Measurements from ENCODE around the gene VWA5B1.

The VWA5B1 gene

GRCh38 chr1:20368866-20369470 lies 78.3 kb downstream of the VWA5B1 start:
- no peak for DNase-seq

GRCh38 chr1:20370698-20371097 lies 80.0 kb downstream of the VWA5B1 start:
- peak; percentile 23 to 74 for DNase-seq

GRCh38 chr1:20371411-20371810 lies 80.7 kb downstream of the VWA5B1 start:
- no peak for DNase-seq

- no peak for DNase-seq
These were observed 81.2 kb downstream of the VWA5B1 start for GRCh38 chr1:20371883-20372282.

GRCh38 chr1:20372676-20373075 lies 82.0 kb downstream of the VWA5B1 start:
- DNase-seq: no peak

GRCh38 chr1:20373286-20373685 lies 82.6 kb downstream of the VWA5B1 start:
- DNase-seq: no peak

- no peak for DNase-seq
These were observed 83.1 kb downstream of the VWA5B1 start for GRCh38 chr1:20373764-20374163.

GRCh38 chr1:20375563-20375962 lies 84.9 kb downstream of the VWA5B1 start:
- no peak for DNase-seq

GRCh38 chr1:20376171-20376570 lies 85.5 kb downstream of the VWA5B1 start:
- DNase-seq: no peak

- peak in 1 of 2 experiments; percentile 19 for DNase-seq
These were observed 86.3 kb downstream of the VWA5B1 start for GRCh38 chr1:20376880-20377494.

GRCh38 chr1:20377516-20378270 lies 87.0 kb downstream of the VWA5B1 start:
- no peak for DNase-seq

- DNase-seq: no peak
These were observed 88.4 kb downstream of the VWA5B1 start for GRCh38 chr1:20379075-20379474.

- no peak for DNase-seq
These were observed 89.5 kb downstream of the VWA5B1 start for GRCh38 chr1:20380175-20380574.

GRCh38 chr1:20380616-20381035 lies 90.0 kb downstream of the VWA5B1 start:
- DNase-seq: no peak

- DNase-seq: no peak
These were observed 90.5 kb downstream of the VWA5B1 start for GRCh38 chr1:20381045-20381641.

- no peak for DNase-seq
These were observed 91.3 kb downstream of the VWA5B1 start for GRCh38 chr1:20381961-20382360.

GRCh38 chr1:20382711-20383110 lies 92.0 kb downstream of the VWA5B1 start:
- no peak for DNase-seq

- no peak for DNase-seq
These were observed 93.0 kb downstream of the VWA5B1 start for GRCh38 chr1:20383631-20384030.

- DNase-seq: no peak
These were observed 95.0 kb downstream of the VWA5B1 start for GRCh38 chr1:20385630-20386029.

- DNase-seq: no peak
These were observed 95.8 kb downstream of the VWA5B1 start for GRCh38 chr1:20386323-20387081.

- no peak for DNase-seq
These were observed 98.9 kb downstream of the VWA5B1 start for GRCh38 chr1:20389571-20389970.

- no peak for DNase-seq
These were observed 100.1 kb downstream of the VWA5B1 start for GRCh38 chr1:20390589-20391331.
